Type B pancreatic cell (in vitro differentiated cells): ENCODE data around the gene RFC3. TPM values are rescaled to one million over a fixed set of nuclear protein-coding genes. Genes with fewer than 3 reads are reported as not detected.

Experiments used
- DNase-seq: peaks from one replicate; pipeline ENCODE4 v3.0.0; 2021; ENCODE audit warnings: mixed read lengths; ENCODE audit not compliant: unreplicated experiment; ENCODE audit errors: extremely low spot score
- H3K27ac Mint-ChIP-seq: 2 replicates; pipeline ENCODE4 v1.8.0; 2021; ENCODE audit warnings: mild to moderate bottlenecking, mixed read lengths
- H3K27me3 Mint-ChIP-seq: 2 replicates; pipeline ENCODE4 v1.8.0; 2021; ENCODE audit warnings: mixed read lengths
- H3K36me3 Mint-ChIP-seq: 2 replicates; pipeline ENCODE4 v1.8.0; 2021; ENCODE audit warnings: mixed read lengths
- H3K4me1 Mint-ChIP-seq: one replicate; pipeline ENCODE4 v1.8.0; 2021; ENCODE audit warnings: mixed read lengths; ENCODE audit not compliant: unreplicated experiment
- H3K4me3 Mint-ChIP-seq: 2 replicates; pipeline ENCODE4 v1.8.0; 2021; ENCODE audit warnings: mild to moderate bottlenecking, mixed read lengths
- H3K9me3 Mint-ChIP-seq: 2 replicates; pipeline ENCODE4 v1.8.0; 2021; ENCODE audit warnings: mixed read lengths
- total RNA-seq: library from RNA; stranded (reverse); gene quantifications from 2 replicates; pipeline ENCODE4 v1.2.1, GENCODE V29; 2021; ENCODE audit warnings: low replicate concordance
- TF ChIP-seq, protein P1 (sequence below): fragments of 200-600 bp; sonication (generic); conservative IDR thresholded peaks from 2 replicates; pipeline ENCODE4 v1.5.0; 2021; ENCODE audit warnings: antibody characterized with exemption, mild to moderate bottlenecking

Gene RFC3
- total RNA-seq, 1 donor from 2014 or later, result 30.0 TPM

DNA sequence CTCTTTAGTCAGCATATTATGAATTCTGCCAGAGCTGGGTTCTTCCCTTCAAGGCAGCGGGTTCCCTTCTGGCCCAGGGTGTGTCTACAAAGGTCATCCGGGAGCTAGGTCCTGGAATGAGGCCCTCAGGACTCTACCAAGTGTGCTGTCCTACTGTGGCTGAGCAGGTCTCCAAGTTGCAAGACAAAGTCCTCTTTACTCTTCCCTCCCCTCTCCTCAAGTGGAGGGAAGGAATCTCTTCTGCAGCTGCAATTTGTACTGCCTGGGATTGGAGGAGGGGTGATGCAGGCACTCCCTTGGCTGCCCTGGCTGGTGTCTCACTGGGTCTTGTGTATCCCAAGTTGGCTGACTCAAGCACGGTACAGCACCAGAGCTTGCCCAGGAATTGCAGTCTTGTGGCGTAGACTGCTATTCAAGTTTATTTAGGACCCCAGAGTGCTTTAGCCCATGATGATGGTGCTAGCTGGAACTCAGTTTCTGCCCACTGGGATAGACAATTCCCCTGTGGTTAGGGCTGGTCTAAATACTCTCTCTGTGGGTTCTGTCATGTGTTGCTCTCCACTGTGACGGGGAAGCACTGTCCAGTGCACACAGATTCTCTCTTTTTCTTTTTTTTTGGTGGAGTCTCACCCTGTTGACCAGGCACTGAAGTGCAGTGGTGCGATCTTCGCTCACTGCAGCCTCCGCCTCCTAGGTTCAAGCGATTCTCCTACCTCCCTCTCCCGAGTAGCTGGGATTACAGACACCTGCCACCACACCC lies 28.5 kb downstream of the RFC3 start:
- DNase-seq, result no peak
- H3K27me3 Mint-ChIP-seq, result no peaks in the 10 kb centered on the region
- no peaks in the 10 kb centered on the region for H3K9me3 Mint-ChIP-seq
- no peak overlapping the region for H3K4me3 Mint-ChIP-seq
- peaks cover 25% of the 10 kb centered on the region for H3K36me3 Mint-ChIP-seq
- peaks cover 5% of the 10 kb centered on the region for H3K4me1 Mint-ChIP-seq
- no peak overlapping the region for H3K27ac Mint-ChIP-seq
- TF ChIP-seq, protein P1, sequence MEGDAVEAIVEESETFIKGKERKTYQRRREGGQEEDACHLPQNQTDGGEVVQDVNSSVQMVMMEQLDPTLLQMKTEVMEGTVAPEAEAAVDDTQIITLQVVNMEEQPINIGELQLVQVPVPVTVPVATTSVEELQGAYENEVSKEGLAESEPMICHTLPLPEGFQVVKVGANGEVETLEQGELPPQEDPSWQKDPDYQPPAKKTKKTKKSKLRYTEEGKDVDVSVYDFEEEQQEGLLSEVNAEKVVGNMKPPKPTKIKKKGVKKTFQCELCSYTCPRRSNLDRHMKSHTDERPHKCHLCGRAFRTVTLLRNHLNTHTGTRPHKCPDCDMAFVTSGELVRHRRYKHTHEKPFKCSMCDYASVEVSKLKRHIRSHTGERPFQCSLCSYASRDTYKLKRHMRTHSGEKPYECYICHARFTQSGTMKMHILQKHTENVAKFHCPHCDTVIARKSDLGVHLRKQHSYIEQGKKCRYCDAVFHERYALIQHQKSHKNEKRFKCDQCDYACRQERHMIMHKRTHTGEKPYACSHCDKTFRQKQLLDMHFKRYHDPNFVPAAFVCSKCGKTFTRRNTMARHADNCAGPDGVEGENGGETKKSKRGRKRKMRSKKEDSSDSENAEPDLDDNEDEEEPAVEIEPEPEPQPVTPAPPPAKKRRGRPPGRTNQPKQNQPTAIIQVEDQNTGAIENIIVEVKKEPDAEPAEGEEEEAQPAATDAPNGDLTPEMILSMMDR, result no peak

- Mint-ChIP-seq H3K9me3 (no peaks in the 10 kb centered on the region), H3K27me3 (no peaks in the 10 kb centered on the region), H3K36me3 (peaks cover 23% of the 10 kb centered on the region), H3K4me3 (no peak overlapping the region), H3K4me1 (no peaks in the 10 kb centered on the region), H3K27ac (no peak overlapping the region)
- TF ChIP-seq, protein P1, result no peak
- no peak for DNase-seq
Measured at GRCh38 chr13:33849211-33849610, 31.3 kb downstream of the RFC3 start.

GRCh38 chr13:33855371-33855895 lies 37.5 kb downstream of the RFC3 start:
- no peaks in the 10 kb centered on the region for H3K9me3 Mint-ChIP-seq
- peaks cover 3% of the 10 kb centered on the region for H3K36me3 Mint-ChIP-seq
- H3K4me3 Mint-ChIP-seq, result no peak overlapping the region
- TF ChIP-seq, protein P1, result no peak
- no peaks in the 10 kb centered on the region for H3K27me3 Mint-ChIP-seq
- no peaks in the 10 kb centered on the region for H3K4me1 Mint-ChIP-seq
- no peak overlapping the region for H3K27ac Mint-ChIP-seq
- DNase-seq, result no peak

GRCh38 chr13:33859691-33860303 lies 41.8 kb downstream of the RFC3 start:
- DNase-seq, result no peak
- no peak overlapping the region for H3K4me3 Mint-ChIP-seq
- peaks cover 6% of the 10 kb centered on the region for H3K9me3 Mint-ChIP-seq
- TF ChIP-seq, protein P1, result no peak
- H3K4me1 Mint-ChIP-seq, result peaks cover 3% of the 10 kb centered on the region
- H3K36me3 Mint-ChIP-seq, result no peaks in the 10 kb centered on the region
- H3K27me3 Mint-ChIP-seq, result no peaks in the 10 kb centered on the region
- H3K27ac Mint-ChIP-seq, result no peak overlapping the region

- Mint-ChIP-seq H3K27me3 (no peaks in the 10 kb centered on the region), H3K4me1 (peaks cover 3% of the 10 kb centered on the region)
- TF ChIP-seq, protein P1, result no peak
Measured at GRCh38 chr13:33860526-33860925, 42.6 kb downstream of the RFC3 start.

More at GRCh38 chr13:33860526-33860925, 42.6 kb downstream of the RFC3 start:
- Mint-ChIP-seq H3K36me3 (no peaks in the 10 kb centered on the region), H3K4me3 (no peak overlapping the region), H3K27ac (no peak overlapping the region), H3K9me3 (peaks cover 6% of the 10 kb centered on the region)
- DNase-seq, result no peak
